ENCODE results near the gene DNAJC3.

The DNAJC3 gene

DNA sequence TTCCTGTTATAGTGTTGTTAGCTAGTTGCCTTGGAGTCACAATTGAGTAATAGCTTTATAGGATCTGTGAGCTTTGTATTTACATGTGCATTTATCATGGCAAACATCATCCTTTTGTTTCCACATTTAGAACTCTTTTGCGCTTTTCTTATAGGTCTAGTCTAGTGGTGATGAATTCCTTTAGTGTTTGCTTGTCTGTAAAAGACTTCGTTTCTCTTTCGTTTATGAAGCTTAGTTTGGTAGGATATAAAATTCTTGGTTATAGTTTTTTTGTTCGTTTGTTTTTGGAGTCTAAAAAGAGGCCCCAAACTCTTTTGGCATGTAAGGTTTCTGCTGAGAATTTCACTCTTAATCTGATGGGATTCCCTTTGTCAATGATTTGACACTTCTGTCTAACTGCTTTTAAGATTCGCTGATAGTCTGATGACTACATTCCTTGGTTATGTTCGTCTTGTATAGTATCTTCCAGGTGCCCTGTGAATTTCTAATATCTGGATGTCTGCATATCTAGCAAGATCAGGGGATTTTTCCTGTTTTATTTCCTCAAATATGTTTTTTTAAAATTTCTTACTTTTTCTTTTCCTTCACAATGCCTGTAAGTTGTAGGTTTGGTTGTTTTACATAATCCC, 20.2 kb downstream of the DNAJC3 start:
- DNase-seq (ENCODE audit: low read depth), result no peak
- TF ChIP-seq, protein P1, sequence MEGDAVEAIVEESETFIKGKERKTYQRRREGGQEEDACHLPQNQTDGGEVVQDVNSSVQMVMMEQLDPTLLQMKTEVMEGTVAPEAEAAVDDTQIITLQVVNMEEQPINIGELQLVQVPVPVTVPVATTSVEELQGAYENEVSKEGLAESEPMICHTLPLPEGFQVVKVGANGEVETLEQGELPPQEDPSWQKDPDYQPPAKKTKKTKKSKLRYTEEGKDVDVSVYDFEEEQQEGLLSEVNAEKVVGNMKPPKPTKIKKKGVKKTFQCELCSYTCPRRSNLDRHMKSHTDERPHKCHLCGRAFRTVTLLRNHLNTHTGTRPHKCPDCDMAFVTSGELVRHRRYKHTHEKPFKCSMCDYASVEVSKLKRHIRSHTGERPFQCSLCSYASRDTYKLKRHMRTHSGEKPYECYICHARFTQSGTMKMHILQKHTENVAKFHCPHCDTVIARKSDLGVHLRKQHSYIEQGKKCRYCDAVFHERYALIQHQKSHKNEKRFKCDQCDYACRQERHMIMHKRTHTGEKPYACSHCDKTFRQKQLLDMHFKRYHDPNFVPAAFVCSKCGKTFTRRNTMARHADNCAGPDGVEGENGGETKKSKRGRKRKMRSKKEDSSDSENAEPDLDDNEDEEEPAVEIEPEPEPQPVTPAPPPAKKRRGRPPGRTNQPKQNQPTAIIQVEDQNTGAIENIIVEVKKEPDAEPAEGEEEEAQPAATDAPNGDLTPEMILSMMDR (conservative IDR thresholded peaks at IDR 0.05; ENCODE audit: low read length), result no peak
- H3K4me3 ChIP-seq (ENCODE audit: low read length), result no peak overlapping the region

DNA sequence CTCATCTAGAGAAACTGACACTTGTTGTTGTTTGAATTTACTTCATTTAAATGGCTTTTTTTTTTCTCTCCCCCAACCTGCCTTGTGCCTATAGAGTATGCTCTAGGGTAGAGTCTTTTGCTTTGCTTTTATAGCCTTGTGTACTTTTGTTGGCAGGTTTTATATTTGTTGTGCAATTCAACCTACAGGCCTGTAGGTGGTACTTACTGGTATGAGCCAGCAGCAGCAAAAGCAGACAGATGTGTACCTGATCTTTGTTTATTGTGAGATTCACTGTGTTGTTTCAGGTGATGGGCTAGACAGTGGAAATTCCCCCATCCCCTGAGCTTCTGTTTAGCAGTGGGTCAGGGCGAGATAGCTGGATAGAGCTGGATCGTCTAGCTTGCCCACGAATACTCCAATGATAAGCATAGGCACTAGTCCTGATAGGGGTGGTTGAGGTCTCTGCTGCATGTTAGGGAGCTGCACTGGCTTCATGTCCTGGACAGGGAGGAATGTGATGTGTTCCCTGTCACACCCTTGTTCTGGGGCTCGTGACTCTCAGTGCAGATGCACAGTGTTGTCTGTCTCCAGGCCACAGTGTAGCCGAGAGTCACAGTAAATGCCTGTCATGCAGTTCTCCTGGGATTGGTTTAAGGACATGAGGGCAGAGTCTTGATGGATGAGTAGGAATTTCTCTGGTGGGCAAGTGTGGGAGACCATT, 21.3 kb downstream of the DNAJC3 start:
- H3K4me3 ChIP-seq (ENCODE audit: low read length), result no peak overlapping the region
- no peak for DNase-seq (ENCODE audit: low read depth)
- TF ChIP-seq, protein P1 (conservative IDR thresholded peaks at IDR 0.05; ENCODE audit: low read length), result peak; percentile 12; the same call in 1 of the 2 replicates

DNA sequence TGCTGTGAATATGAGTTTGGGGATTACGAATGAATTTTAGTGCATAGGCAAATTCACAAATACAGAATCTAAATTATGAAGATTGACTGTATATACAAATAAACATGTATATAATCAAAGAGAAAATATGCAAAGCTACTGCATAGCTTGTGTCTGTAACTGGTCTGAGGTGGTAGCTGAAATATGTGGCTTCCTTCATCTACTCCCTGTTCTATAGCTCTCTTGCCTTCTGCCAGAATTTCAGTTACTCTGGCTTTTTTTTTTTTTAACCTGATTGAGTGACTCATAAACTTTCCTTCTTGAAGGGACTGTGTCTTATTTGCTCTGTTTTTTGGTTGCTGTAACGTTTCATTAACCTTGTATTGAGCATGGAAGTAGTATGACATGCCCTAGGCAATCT, 26.6 kb downstream of the DNAJC3 start:
- no peak for DNase-seq (ENCODE audit: low read depth)
- H3K4me3 ChIP-seq (ENCODE audit: low read length), result no peak overlapping the region
- TF ChIP-seq, protein P1 (conservative IDR thresholded peaks at IDR 0.05; ENCODE audit: low read length), result no peak

DNA sequence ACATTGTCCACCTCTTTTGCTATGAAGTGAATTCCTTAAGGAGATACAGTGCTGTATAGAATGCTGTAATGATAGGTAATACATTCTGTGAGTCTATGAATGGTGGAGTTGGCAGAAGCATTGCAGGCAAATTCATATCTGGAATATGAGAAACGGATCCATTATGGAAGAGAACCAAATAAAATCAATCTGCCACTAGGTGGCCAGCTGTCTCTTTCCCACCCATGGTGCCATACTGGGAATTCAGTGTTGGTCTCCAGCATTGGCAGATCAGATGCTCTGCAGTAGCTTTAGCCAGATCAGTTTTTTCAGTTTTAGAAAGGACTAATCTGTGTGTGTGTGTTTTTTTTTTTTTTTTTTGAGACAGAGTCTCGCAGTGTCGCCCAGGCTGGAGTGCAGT, 27.6 kb downstream of the DNAJC3 start:
- H3K4me3 ChIP-seq (ENCODE audit: low read length), result no peak overlapping the region
- TF ChIP-seq, protein P1 (conservative IDR thresholded peaks at IDR 0.05; ENCODE audit: low read length), result no peak; the same call in 1 of the 2 replicates
- no peak for DNase-seq (ENCODE audit: low read depth)

DNA sequence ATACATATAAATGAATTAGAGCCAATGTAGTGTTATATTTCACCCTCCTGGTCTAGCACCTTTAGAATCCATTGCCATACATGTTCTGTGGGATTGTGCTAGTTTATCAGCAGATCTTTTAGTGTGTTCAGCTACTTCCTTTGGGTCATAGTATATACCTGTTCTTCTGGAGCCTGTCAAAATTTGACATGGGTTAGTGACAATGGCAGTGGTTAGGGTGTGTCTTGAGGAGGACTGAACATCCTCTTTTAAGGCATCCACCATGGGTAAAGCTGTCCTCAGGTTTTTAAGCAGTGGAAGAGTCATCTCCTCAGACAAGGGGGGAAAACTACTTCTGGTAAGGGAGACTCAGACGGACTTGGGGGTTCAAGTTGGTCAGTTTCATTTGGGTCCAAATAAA, 29.4 kb downstream of the DNAJC3 start:
- DNase-seq (ENCODE audit: low read depth), result no peak
- no peak overlapping the region for H3K4me3 ChIP-seq (ENCODE audit: low read length)
- TF ChIP-seq, protein P1 (conservative IDR thresholded peaks at IDR 0.05; ENCODE audit: low read length), result no peak

DNA sequence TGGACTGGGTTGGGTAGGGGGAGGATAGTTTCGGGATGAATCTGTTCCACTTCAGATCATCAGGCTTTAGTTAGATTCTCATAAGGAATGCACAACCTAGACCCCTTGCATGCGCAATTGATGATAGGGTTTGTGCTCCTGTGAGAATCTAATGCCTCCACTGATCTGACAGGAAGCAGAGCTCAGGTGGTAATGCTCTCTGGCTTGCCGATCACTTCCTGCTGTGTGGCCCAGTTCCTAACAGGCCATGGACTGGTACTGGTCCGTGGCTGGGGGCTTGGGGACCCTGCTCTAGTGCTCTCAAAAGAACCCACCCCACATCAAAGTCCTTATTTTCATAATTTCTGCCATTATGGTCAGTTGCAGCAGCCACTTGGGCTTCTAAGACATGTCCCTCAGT, 30.1 kb downstream of the DNAJC3 start:
- TF ChIP-seq, protein P1 (conservative IDR thresholded peaks at IDR 0.05; ENCODE audit: low read length), result no peak
- no peak overlapping the region for H3K4me3 ChIP-seq (ENCODE audit: low read length)
- DNase-seq (ENCODE audit: low read depth), result no peak

All from AG10803 (cell line).